ENCODE data around the gene UBL5. TPM values are rescaled to one million over a fixed set of nuclear protein-coding genes. Genes with fewer than 3 reads are reported as not detected.

Gene UBL5
- total RNA-seq, 1 experiment from 2014 or later, result 472 TPM

GRCh38 chr19:9850235-9850959 is 22.7 kb downstream of the UBL5 start:
- H3K27ac ChIP-seq, result no peak overlapping the region
- DNase-seq (ENCODE audit: low read depth in 1 of 2, low spot score in 2 of 2), result no peak
- H3K4me3 ChIP-seq, result no peak overlapping the region
- H3K27me3 ChIP-seq (replicated peaks), result no peaks in the 10 kb centered on the region
- H3K36me3 ChIP-seq, result peaks cover 53% of the 10 kb centered on the region
- no peaks in the 10 kb centered on the region for H3K9me3 ChIP-seq (replicated peaks)
- peaks cover 14% of the 10 kb centered on the region for H3K4me1 ChIP-seq (replicated peaks)

DNA sequence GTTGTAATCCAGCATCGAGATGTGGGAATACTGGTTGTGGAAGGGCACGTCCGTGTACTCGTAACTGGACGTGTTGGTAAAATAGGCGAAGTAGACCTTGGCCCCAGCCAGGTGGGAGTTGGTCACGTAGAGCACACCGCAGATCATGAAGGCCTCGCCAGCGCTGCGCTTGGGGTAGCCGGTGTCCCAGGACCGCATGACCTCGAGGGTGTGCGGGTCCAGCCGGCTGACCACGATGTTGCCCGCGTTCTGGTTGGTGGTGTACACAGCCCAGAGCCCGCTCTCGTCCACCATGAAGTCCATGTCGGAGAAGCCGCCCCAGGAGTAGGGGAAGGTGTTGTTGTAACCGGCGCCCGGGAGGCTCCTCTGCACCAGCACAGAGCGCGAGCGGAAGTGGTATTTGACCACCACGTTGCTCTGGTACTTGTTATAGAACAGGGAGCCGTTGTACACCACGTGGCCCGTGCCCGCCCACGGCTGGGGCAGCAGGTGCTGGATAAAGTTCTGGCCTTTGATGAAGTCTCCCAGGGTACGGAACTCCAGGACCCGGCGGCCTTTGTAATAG is 26.6 kb downstream of the UBL5 start:
- H3K4me1 ChIP-seq (replicated peaks), result peaks cover 4% of the 10 kb centered on the region
- no peaks in the 10 kb centered on the region for H3K27me3 ChIP-seq (replicated peaks)
- DNase-seq (ENCODE audit: low read depth in 1 of 2, low spot score in 2 of 2), result no peak
- H3K36me3 ChIP-seq, result peaks cover 21% of the 10 kb centered on the region
- no peak overlapping the region for H3K27ac ChIP-seq
- H3K4me3 ChIP-seq, result no peak overlapping the region
- H3K9me3 ChIP-seq (replicated peaks), result no peaks in the 10 kb centered on the region

GRCh38 chr19:9856609-9857008 is 28.9 kb downstream of the UBL5 start:
- Histone ChIP-seq H3K4me1 (replicated peaks) (peaks cover 4% of the 10 kb centered on the region), H3K36me3 (peaks cover 9% of the 10 kb centered on the region; the same call in 1 of the 2 replicates), H3K27ac (no peak overlapping the region), H3K4me3 (no peak overlapping the region), H3K27me3 (replicated peaks) (no peaks in the 10 kb centered on the region), H3K9me3 (replicated peaks) (no peaks in the 10 kb centered on the region)
- no peak for DNase-seq (ENCODE audit: low read depth in 1 of 2, low spot score in 2 of 2)

DNA sequence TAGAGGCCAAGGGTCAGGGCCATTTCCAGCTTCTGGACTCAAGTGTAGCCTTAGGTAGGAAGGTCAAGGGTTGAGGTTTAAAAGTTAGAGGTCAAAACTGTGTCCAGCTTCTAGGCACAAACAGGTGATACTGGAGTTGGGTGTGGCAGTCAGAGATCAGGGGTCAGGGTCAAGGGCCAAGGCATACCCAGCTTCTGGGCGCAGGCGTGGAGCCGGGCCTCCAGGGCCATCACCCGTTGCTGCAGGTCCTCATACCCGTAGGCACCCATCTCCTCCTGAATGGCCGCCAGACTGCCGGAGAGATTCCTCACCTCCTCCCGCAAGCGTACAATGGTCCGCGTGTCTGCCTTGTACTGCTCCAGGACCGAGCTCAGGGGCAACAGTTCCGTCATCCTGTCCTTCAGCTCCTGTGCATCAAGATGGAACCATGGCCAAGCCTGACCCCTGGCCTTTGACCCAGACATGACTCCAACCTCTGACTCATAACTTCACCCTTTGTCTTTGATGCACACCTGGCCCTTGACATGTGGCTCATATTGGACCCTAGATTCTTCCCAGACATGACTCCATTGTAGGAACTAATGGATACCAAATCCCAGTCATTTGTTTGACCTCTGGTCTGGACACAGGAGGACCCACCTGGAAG is 29.5 kb downstream of the UBL5 start:
- Histone ChIP-seq H3K4me1 (replicated peaks) (peaks cover 4% of the 10 kb centered on the region), H3K27me3 (replicated peaks) (no peaks in the 10 kb centered on the region), H3K36me3 (peaks cover 7% of the 10 kb centered on the region; the same call in 1 of the 2 replicates), H3K9me3 (replicated peaks) (no peaks in the 10 kb centered on the region), H3K4me3 (no peak overlapping the region), H3K27ac (no peak overlapping the region)
- DNase-seq (ENCODE audit: low read depth in 1 of 2, low spot score in 2 of 2), result no peak

DNA sequence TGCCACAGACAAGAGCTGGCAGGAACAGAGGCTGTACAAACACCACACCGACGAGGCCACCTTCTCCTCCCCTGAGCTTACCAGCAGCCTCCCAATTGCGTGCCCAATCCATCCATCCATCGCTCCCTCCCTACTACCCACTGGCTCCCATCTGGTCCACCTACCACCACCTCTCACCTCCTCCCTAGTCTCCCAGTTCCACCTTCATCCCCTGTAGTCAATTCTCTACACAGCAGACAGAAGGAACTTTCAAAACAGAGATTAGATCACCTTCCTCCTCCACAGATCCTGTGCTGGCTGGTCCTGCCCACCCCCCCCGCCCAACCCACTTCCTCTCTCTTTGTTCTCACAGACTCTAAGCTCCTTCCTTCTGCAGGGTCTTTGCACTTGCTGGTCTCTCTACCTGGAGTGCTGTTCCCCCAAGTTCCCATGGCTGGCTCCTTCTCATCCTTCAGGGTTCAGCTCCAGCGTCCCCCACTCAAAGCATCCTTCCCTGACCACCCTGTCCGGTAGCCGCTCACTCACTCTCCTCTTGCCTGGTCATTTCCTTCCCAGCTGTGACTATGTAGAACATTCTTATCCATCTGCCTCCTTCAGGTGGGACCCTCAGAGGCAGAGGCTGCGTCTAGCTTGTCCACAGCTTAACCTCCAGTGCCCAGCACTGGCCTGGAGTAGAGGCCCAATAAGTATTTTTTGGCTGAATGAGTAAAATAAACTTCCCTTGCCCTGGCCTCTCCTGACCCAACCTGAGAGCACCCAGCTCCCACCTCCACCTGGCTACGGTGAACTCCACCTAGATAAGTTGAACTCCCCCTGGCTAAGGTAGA is 30.4 kb downstream of the UBL5 start:
- Histone ChIP-seq H3K36me3 (no peaks in the 10 kb centered on the region), H3K4me3 (no peak overlapping the region), H3K4me1 (replicated peaks) (no peaks in the 10 kb centered on the region), H3K27me3 (replicated peaks) (no peaks in the 10 kb centered on the region), H3K27ac (no peak overlapping the region), H3K9me3 (replicated peaks) (no peaks in the 10 kb centered on the region)
- no peak for DNase-seq (ENCODE audit: low read depth in 1 of 2, low spot score in 2 of 2)

GRCh38 chr19:9858766-9859165 is 31.0 kb downstream of the UBL5 start:
- no peak for DNase-seq (ENCODE audit: low read depth in 1 of 2, low spot score in 2 of 2)
- H3K9me3 ChIP-seq (replicated peaks), result no peaks in the 10 kb centered on the region
- H3K36me3 ChIP-seq, result no peaks in the 10 kb centered on the region

GRCh38 chr19:9860407-9860806 is 32.7 kb downstream of the UBL5 start:
- Histone ChIP-seq H3K9me3 (replicated peaks) (no peaks in the 10 kb centered on the region), H3K36me3 (no peaks in the 10 kb centered on the region), H3K27me3 (replicated peaks) (no peaks in the 10 kb centered on the region), H3K4me3 (no peak overlapping the region), H3K27ac (no peak overlapping the region), H3K4me1 (replicated peaks) (no peaks in the 10 kb centered on the region)
- no peak for DNase-seq (ENCODE audit: low read depth in 1 of 2, low spot score in 2 of 2)

More at GRCh38 chr19:9858766-9859165, 31.0 kb downstream of the UBL5 start:
- Histone ChIP-seq H3K4me1 (replicated peaks) (no peaks in the 10 kb centered on the region), H3K4me3 (no peak overlapping the region), H3K27me3 (replicated peaks) (no peaks in the 10 kb centered on the region), H3K27ac (no peak overlapping the region)

- Histone ChIP-seq H3K27me3 (replicated peaks) (no peaks in the 10 kb centered on the region), H3K4me1 (replicated peaks) (no peaks in the 10 kb centered on the region), H3K27ac (no peak overlapping the region), H3K36me3 (no peaks in the 10 kb centered on the region), H3K9me3 (replicated peaks) (no peaks in the 10 kb centered on the region), H3K4me3 (no peak overlapping the region)
- DNase-seq (ENCODE audit: low read depth in 1 of 2, low spot score in 2 of 2), result no peak
Observed at GRCh38 chr19:9861503-9861902, 33.8 kb downstream of the UBL5 start.

DNA sequence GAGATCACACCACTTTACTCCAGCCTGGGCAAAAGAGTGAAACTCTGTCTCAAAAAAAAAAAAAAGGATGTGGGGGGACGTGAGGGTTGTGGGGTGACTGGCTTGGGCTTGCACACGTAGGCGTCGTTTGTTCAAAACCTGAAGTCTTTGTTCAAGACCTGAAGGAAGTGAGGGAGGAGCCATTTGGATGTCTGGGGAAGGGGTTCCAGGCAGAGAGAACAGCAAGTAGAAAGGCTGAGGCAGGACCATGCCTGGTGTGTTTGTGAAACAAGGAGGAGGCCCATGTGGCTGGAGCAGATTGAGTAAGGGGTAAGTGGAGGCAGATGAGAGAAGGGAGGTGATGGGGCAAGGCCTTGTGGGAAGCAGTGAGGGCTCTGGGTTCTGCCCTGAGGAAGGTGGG is 35.2 kb downstream of the UBL5 start:
- Histone ChIP-seq H3K36me3 (no peaks in the 10 kb centered on the region), H3K27ac (no peak overlapping the region), H3K27me3 (replicated peaks) (no peaks in the 10 kb centered on the region), H3K4me3 (no peak overlapping the region), H3K9me3 (replicated peaks) (no peaks in the 10 kb centered on the region), H3K4me1 (replicated peaks) (no peaks in the 10 kb centered on the region)
- DNase-seq (ENCODE audit: low read depth in 1 of 2, low spot score in 2 of 2), result no peak

DNA sequence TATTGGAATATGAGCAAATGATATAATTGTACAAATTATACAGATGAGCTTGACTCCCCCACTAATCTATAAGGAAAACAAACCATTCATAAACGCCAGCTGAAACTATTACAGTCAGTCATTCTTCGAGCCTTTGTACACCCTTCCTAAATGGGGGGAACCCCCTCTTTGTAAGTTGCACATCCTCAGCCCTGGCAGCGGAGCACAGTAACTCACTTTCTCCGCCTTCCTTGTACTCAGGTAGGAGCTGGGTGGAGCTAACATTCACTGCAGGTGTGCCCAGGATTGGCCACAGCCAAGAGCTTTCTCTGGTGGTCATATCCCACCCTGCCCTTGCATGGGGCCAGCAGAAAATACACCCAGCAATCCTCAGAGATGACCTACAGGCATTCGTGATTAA is 36.0 kb downstream of the UBL5 start:
- H3K9me3 ChIP-seq (replicated peaks), result no peaks in the 10 kb centered on the region
- no peak for DNase-seq (ENCODE audit: low read depth in 1 of 2, low spot score in 2 of 2)
- no peaks in the 10 kb centered on the region for H3K27me3 ChIP-seq (replicated peaks)
- no peaks in the 10 kb centered on the region for H3K36me3 ChIP-seq
- no peak overlapping the region for H3K27ac ChIP-seq
- no peak overlapping the region for H3K4me3 ChIP-seq
- no peaks in the 10 kb centered on the region for H3K4me1 ChIP-seq (replicated peaks)

DNA sequence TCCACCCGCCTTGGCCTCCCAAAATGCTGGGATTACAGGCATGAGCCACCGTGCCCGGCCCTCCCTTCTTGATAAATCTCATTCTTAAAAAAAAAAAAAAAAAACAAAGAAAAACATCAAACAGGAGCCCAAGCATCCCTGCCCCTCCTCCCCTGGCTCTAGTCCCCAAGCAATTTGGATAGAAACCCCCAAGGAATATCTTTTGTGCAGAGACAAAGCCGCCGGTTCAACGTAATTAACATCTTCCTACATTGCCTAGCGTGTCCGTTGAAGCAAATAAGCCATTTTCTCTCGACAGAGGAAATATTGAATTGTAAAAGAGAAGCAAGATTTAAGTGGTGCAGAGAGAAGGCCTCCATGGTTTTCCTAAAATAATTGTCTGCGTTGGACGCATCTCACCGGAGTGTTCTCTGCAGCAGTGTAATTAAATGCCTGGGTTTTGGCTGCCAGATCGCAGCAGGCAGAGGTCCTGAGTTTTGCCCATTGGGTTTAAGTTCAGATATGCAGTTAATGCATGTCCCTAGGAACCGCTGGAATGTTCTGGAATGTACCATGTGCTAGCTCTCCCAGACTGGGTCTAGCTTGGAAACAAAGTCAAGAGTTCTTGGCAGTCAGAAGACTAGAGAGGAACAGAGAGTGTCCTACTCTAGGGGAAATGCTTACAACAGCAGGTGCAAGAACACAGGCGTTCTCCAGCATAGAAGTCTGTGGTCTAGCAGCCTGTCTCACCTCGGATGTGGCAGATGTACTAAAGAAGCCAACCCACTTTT is 38.2 kb downstream of the UBL5 start:
- DNase-seq (ENCODE audit: low read depth in 1 of 2, low spot score in 2 of 2), result no peak
- no peaks in the 10 kb centered on the region for H3K4me1 ChIP-seq (replicated peaks)
- no peaks in the 10 kb centered on the region for H3K27me3 ChIP-seq (replicated peaks)
- H3K9me3 ChIP-seq (replicated peaks), result no peaks in the 10 kb centered on the region
- H3K27ac ChIP-seq, result no peak overlapping the region
- no peak overlapping the region for H3K4me3 ChIP-seq
- H3K36me3 ChIP-seq, result no peaks in the 10 kb centered on the region

DNA sequence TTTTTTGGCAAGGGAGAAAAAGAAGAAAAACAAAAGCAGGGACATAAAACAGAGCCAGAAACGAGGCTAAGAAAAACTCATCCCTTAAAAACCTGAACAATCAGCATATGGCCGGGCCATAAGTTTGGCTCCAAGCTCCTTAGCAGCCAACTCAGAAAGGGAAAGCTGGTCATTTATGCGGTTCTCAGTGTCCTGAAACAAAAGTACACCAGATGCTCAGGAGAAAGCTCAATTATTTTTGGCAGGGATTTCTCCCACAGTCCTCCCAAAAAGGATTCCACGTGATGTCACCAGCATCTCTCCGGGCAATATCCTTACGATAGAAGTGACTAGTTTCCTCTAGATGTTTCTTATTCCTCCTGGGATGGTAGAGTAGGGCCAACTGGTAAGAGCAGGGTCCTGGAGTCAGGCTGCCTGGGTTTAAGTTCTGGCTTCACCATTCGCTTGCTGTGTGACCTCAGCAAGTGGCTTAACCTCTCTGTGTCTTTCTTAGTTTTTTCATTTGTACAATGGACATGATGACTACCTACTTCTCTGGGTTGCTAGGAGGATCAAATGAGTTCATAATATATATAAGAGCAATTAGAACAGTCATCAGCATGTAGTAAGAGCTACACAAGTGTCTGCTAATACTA is 41.4 kb downstream of the UBL5 start:
- DNase-seq (ENCODE audit: low read depth in 1 of 2, low spot score in 2 of 2), result no peak
- Histone ChIP-seq H3K4me3 (no peak overlapping the region), H3K4me1 (replicated peaks) (no peaks in the 10 kb centered on the region), H3K9me3 (replicated peaks) (0 out of 2 replicates have a peak, but pooled peaks cover 2% of the 10 kb centered on the region), H3K36me3 (no peaks in the 10 kb centered on the region), H3K27me3 (replicated peaks) (no peaks in the 10 kb centered on the region), H3K27ac (no peak overlapping the region)

Data from SJSA1 (cell line).